Body of pancreas (tissue), 4 donors: Measurements from ENCODE around the gene ATXN7. TPM values are rescaled to one million over a fixed set of nuclear protein-coding genes. Genes with fewer than 3 reads are reported as not detected.

Source experiments
- ATAC-seq: fragments of 150-250 bp; one replicate; pipeline ENCODE4 v1.9.1; 2016
- DNase-seq, 4 donors: peaks; one replicate each; pipeline ENCODE4 v3.0.0-alpha.2; 2019
- H3K27ac ChIP-seq, 4 donors: fragments of 200-600 bp; sonication (generic); 1 replicate in 3 of 4; 2 replicates in 1 of 4; pipeline versions ENCODE4 v1.5.1 to v1.6.1; 2016 to 2019; ENCODE audit warnings: mild to moderate bottlenecking in 1 of 4, mixed read lengths in 1 of 4, moderate library complexity in 1 of 4
- H3K27me3 ChIP-seq, 2 donors: fragments of 200-600 bp; sonication (generic); one replicate each; pipeline ENCODE4 v1.6.0; 2016; ENCODE audit warnings: mild to moderate bottlenecking in 1 of 2
- H3K36me3 ChIP-seq, 2 donors: fragments of 200-600 bp; sonication (generic); replicated peaks in 1 of 2; 2 replicates each; pipeline ENCODE4 v1.5.1; 2016; ENCODE audit warnings: low read depth in 2 of 2; ENCODE audit not compliant: insufficient read depth in 1 of 2
- H3K4me1 ChIP-seq: fragments of 200-600 bp; sonication (generic); one replicate; pipeline ENCODE4 v1.6.0; 2016
- H3K4me3 ChIP-seq, 2 donors: fragments of 200-600 bp; sonication (generic); 1 replicate in 1 of 2; 2 replicates in 1 of 2; pipeline ENCODE4 v1.5.1; 2016 to 2019
- H3K9me3 ChIP-seq, 3 donors: fragments of 200-600 bp; sonication (generic); 1 replicate in 2 of 3; 2 replicates in 1 of 3; pipeline ENCODE4 v1.5.1; 2016
- POLR2A ChIP-seq, 3 donors: fragments of 450-650 bp; IDR thresholded peaks; one replicate each; pipeline ENCODE4 v1.6.1; 2016; ENCODE audit warnings: antibody characterized with exemption in 3 of 3, mild to moderate bottlenecking in 2 of 3
- WGBS, 2 donors: methylation state at CpG; one replicate each; pipeline ENCODE4 v1.1.5; 2017; 5-methylcytosine and 5-hydroxymethylcytosine counted together
- intact Hi-C: fragments of 100-400 bp; cut with DNase I; formaldehyde crosslinking; loops from one replicate; pipeline ENCODE4 v1.15.1; 2023
- total RNA-seq, 2 donors: library from RNA; depleted of rRNA; stranded (reverse); fragments of >200 nt; gene quantifications; one replicate each; pipeline ENCODE4 v1.1.0, GENCODE V29; 2016
- TF ChIP-seq, protein P1 (sequence below), 7 experiments: fragments of 450-650 bp in 4 of 7; fragments of 200-600 bp in 3 of 7; sonication (generic) in 3 of 7; IDR thresholded peaks; one replicate each; pipeline ENCODE4 v1.5.1; 2016 to 2019; ENCODE audit warnings: antibody characterized with exemption in 7 of 7

ATXN7 gene
- total RNA-seq, 2 donors from 2014 or later = 36.3 to 43.8 TPM

DNA sequence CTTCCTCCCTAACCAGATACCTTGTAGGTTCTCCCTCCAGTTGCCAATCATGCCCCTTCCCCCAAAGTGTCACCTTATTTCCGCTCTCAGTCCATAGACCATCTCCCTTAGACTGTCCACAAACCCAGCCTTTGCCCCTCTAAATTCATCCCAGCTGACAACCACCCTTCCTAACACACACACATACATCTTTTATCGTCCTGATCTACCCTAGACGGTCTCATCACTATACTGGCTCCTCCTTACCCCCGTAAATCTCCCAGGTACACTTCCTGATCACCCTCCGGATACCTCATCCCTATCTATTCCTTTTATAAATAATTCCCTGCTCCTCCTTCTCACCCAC lies 890 bp upstream of the ATXN7 start:
- DNase-seq (no peak), ATAC-seq (no peak)
- Histone ChIP-seq H3K9me3 (no peaks in the 10 kb centered on the region), H3K27ac (peak overlapping the region in 3 of 4 donors; percentile 88 to 92 (median 92)), H3K4me1 (peaks cover 51% of the 10 kb centered on the region), H3K4me3 (peak overlapping the region; percentile 86 to 97), H3K36me3 (no peaks in the 10 kb centered on the region), H3K27me3 (no peaks in the 10 kb centered on the region)
- TF ChIP-seq POLR2A (IDR thresholded peaks at IDR 0.05) = no peak
- TF ChIP-seq, protein P1, sequence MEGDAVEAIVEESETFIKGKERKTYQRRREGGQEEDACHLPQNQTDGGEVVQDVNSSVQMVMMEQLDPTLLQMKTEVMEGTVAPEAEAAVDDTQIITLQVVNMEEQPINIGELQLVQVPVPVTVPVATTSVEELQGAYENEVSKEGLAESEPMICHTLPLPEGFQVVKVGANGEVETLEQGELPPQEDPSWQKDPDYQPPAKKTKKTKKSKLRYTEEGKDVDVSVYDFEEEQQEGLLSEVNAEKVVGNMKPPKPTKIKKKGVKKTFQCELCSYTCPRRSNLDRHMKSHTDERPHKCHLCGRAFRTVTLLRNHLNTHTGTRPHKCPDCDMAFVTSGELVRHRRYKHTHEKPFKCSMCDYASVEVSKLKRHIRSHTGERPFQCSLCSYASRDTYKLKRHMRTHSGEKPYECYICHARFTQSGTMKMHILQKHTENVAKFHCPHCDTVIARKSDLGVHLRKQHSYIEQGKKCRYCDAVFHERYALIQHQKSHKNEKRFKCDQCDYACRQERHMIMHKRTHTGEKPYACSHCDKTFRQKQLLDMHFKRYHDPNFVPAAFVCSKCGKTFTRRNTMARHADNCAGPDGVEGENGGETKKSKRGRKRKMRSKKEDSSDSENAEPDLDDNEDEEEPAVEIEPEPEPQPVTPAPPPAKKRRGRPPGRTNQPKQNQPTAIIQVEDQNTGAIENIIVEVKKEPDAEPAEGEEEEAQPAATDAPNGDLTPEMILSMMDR (IDR thresholded peaks at IDR 0.05) = no peak
- intact Hi-C loops = no loop called here
- WGBS, 2 donors = 15 to 20% methylated on average over 5 of the region's 5 CpGs

DNA sequence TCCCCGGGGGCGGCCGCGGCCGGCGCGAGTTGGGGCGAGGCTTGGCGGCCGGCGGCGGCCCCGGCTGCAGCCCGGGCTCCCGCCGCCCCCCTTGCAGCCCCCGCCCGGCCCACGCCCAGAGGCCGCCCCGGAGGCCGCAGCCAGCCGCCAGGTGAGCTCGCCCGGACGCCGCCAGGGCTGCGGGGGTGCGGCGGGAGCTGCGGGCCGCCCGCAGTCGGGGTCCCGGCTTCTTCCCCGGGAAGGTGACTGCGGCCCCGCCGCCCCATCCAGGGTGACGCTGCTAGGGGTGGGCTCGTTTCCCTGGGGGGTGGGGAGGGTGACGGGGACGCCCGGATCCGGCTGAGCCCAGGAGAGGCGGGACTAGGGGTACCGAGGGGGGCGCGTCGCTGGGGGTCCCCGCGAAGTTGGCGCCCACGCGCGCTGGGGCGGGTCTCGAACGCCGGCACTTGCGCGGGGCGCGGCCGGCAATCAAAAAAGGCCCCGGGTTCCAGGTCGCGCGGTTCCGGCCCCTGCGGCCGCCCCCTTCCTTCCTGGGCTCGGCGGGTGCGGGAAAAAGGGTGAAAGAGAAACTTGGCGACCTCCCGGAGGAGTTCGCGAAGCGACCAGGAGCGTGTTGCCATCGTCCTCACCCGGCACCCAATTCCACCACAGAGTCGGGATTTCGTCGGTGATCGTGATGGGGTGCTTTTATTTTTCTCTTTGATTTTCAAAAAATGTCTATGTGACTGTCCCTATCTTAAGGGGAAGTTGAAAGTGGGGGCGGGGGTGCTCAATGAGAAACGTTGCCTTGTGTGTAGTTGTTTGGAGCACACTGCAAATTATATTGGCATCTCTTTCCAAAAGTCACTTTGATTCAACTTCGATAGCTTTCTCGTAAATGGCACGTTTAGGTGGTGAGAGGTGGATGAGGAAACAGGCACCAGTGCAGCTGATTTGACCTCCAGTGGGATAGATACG lies 619 bp downstream of the ATXN7 start:
- Histone ChIP-seq H3K27me3 (no peaks in the 10 kb centered on the region), H3K36me3 (no peaks in the 10 kb centered on the region), H3K9me3 (no peaks in the 10 kb centered on the region), H3K27ac (peak overlapping the region; percentile 75 to 90 (median 82)), H3K4me1 (peaks cover 49% of the 10 kb centered on the region), H3K4me3 (peak overlapping the region; percentile 46 to 91)
- ATAC-seq (peak; percentile 79), DNase-seq (peak; percentile 40 to 63 (median 49))
- intact Hi-C loops = no loop called here
- TF ChIP-seq, protein P1 (IDR thresholded peaks at IDR 0.05) = peak in 1 of 7 experiments; percentile 8
- peak in 2 of 3 donors; percentile 10 to 16 for TF ChIP-seq POLR2A (IDR thresholded peaks at IDR 0.05)
- 0 to 1% methylated on average over 18 to 59 of the region's 93 CpGs for whole genome bisulfite sequencing, 2 donors

DNA sequence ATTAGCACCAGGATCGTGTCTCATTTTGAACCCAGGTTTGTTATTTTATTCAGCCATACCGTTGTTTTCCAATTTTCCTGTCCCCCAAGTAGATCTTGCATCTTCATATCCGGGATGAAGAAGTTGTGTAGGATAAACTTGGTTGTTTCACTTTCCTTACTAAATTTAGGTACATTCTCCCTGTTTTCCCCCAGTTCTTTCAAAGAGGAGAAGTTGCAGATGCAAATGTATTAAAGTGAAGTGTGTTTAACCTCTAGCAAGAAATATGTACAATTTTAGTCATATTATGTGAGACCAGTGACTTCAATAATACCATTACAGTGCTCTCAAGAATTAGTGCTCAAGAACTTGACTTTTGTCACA lies 1.3 kb downstream of the ATXN7 start:
- intact Hi-C loops = no loop called here
- Histone ChIP-seq H3K36me3 (no peaks in the 10 kb centered on the region), H3K27me3 (no peaks in the 10 kb centered on the region), H3K4me3 (no peak overlapping the region), H3K9me3 (no peaks in the 10 kb centered on the region), H3K27ac (peak overlapping the region in 3 of 4 donors; percentile 75 to 90 (median 80)), H3K4me1 (peaks cover 43% of the 10 kb centered on the region)
- ATAC-seq = no peak
- no peak for DNase-seq
- 6 to 8% methylated on average over 3 of the region's 3 CpGs for WGBS, 2 donors
- TF ChIP-seq, protein P1 (IDR thresholded peaks at IDR 0.05) = no peak
- TF ChIP-seq POLR2A (IDR thresholded peaks at IDR 0.05) = no peak

DNA sequence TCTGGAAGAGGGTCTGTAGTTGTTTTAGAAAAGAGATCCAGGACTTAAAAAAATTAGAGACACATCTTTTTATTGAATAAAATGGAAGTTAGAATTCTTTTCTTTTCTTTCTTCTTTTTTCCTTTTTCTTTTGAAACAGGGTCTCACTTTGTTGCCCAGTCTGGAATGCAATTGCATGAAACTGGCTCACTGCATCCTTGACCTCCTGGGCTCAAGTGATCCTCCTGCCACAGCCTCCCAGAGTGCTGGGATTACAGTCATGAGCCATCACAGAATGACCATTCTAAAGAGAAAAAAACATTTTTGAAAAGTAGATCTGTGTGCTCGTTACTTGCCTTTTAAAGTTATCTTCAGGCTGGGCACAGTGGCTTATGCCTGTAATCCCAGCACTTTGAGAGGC lies 3.6 kb downstream of the ATXN7 start:
- no peak overlapping the region for H3K4me3 ChIP-seq
- ATAC-seq (no peak), DNase-seq (no peak)
- TF ChIP-seq, protein P1 (IDR thresholded peaks at IDR 0.05) = no peak
- H3K27ac ChIP-seq = no peak overlapping the region
- no peaks in the 10 kb centered on the region for H3K36me3 ChIP-seq
- peaks cover 29% of the 10 kb centered on the region for H3K4me1 ChIP-seq
- intact Hi-C loops = no loop called here
- 94 to 95% methylated on average over 1 of the region's 1 CpG for WGBS, 2 donors
- H3K27me3 ChIP-seq = no peaks in the 10 kb centered on the region
- no peaks in the 10 kb centered on the region for H3K9me3 ChIP-seq
